K562 (cell line): ENCODE results near the gene WDR20. TPM values are rescaled to one million over a fixed set of nuclear protein-coding genes. Genes with fewer than 3 reads are reported as not detected.

Experiments
- ATAC-seq: fragments of 200-7000 bp; cut with Tn5 transposase; 3 replicates; pipeline ENCODE4 v1.9.1; 2020; ENCODE audit warnings: moderate library complexity
- BruUV-seq: library from RNA; stranded (reverse); fragments of 400-500 nt; replicated peaks from 2 replicates; lab custom pipeline; 2021; lab: Mats Ljungman, UMichigan
- CTCF ChIA-PET: fragments of 300-600 bp; formaldehyde crosslinking; extraction: SDS; loops from one replicate; lab custom pipeline; 2021; ENCODE audit warnings: low intra/inter-chr PET ratio; lab: Yijun Ruan, JAX
- POLR2A ChIA-PET: fragments of 300-600, 350-650 bp; sonication (Branson Sonifier 250); formaldehyde crosslinking; extraction: SDS; loops from one replicate; lab custom pipeline; 2021; ENCODE audit warnings: antibody characterized with exemption, inconsistent platforms; lab: Yijun Ruan, JAX
- DNase-seq, 4 experiments: peaks; one replicate each; pipeline versions ENCODE4 v3.0.0 to v3.0.0-alpha.2; 2011 to 2018; ENCODE audit warnings: low spot score in 3 of 4, mixed read lengths in 3 of 4; ENCODE audit errors: extremely low read depth in 1 of 4
- FAIRE-seq: peaks from 2 replicates; lab custom pipeline; 2011; peaks lifted over from hg19 to GRCh38; lab: Jason Lieb, UNC
- H2AFZ ChIP-seq: 2 replicates; pipeline ENCODE4 v1.6.0; 2011; ENCODE audit warnings: low read depth, low read length, control low read depth, inconsistent platforms
- H3K27ac ChIP-seq: fragments of 200-600 bp; 3 replicates; pipeline ENCODE4 v1.8.0; 2011; ENCODE audit warnings: low read depth, mild to moderate bottlenecking, control low read depth, inconsistent platforms, low read length, moderate library complexity, mixed read lengths; ENCODE audit errors: extremely low read depth
- H3K27me3 ChIP-seq, 2 experiments: fragments of 300-600 bp in 1 of 2; 2 replicates in 1 of 2; 3 replicates in 1 of 2; pipeline versions ENCODE4 v1.6.0 to v1.8.0; 2011; ENCODE audit warnings: inconsistent platforms in 2 of 2, low read length in 2 of 2, mild to moderate bottlenecking in 1 of 2, mixed read lengths in 1 of 2, moderate library complexity in 1 of 2; ENCODE audit not compliant: control insufficient read depth in 2 of 2, insufficient read depth in 2 of 2
- H3K36me3 ChIP-seq: fragments of 300-600 bp; 3 replicates; pipeline ENCODE4 v1.8.0; 2011; ENCODE audit warnings: mild to moderate bottlenecking, low read length, inconsistent platforms; ENCODE audit not compliant: control insufficient read depth, insufficient read depth
- H3K4me1 ChIP-seq, 2 experiments: fragments of 200-600 bp in 1 of 2; replicated peaks in 1 of 2; 2 replicates in 1 of 2; 3 replicates in 1 of 2; pipeline versions ENCODE4 v1.5.1 to v1.8.0; 2011; ENCODE audit warnings: inconsistent platforms in 2 of 2, low read length in 2 of 2, mild to moderate bottlenecking in 1 of 2, mixed read lengths in 1 of 2, moderate library complexity in 1 of 2; ENCODE audit not compliant: control insufficient read depth in 2 of 2, insufficient read depth in 2 of 2
- H3K4me2 ChIP-seq: 2 replicates; pipeline ENCODE4 v1.6.1; 2011; ENCODE audit warnings: low read length, control low read depth, inconsistent platforms, mixed read lengths; ENCODE audit not compliant: insufficient read depth
- H3K4me3 ChIP-seq: fragments of 200-600 bp; sonication (generic), shearing (Covaris generic); 2 replicates; pipeline ENCODE4 v1.5.1; 2016; ENCODE audit warnings: control low read depth, inconsistent platforms
- H3K79me2 ChIP-seq: fragments of 200-600 bp; 3 replicates; pipeline ENCODE4 v1.8.0; 2011; ENCODE audit warnings: low read length, inconsistent platforms; ENCODE audit not compliant: control insufficient read depth, insufficient read depth
- H3K9ac ChIP-seq, 2 experiments: 2 replicates each; pipeline versions ENCODE4 v1.6.0 to v1.6.1; 2011; ENCODE audit warnings: low read depth in 2 of 2, low read length in 2 of 2, control low read depth in 1 of 2, inconsistent platforms in 1 of 2, mild to moderate bottlenecking in 1 of 2, mixed read lengths in 1 of 2; ENCODE audit not compliant: insufficient read depth in 1 of 2
- H3K9me1 ChIP-seq: one replicate; pipeline ENCODE4 v1.6.0; 2011; ENCODE audit warnings: inconsistent platforms, mild to moderate bottlenecking, low read length, moderate library complexity; ENCODE audit not compliant: control insufficient read depth, insufficient read depth
- H3K9me3 ChIP-seq: replicated peaks from 2 replicates; pipeline ENCODE4 v1.5.1; 2011; ENCODE audit warnings: low read depth, low read length, inconsistent platforms; ENCODE audit not compliant: control insufficient read depth, insufficient read depth
- H4K20me1 ChIP-seq: replicated peaks from 2 replicates; pipeline ENCODE4 v1.6.1; 2011; ENCODE audit warnings: low read length, inconsistent platforms, mixed read lengths; ENCODE audit not compliant: control insufficient read depth, insufficient read depth
- RFX5 ChIP-seq: IDR thresholded peaks from 2 replicates; pipeline ENCODE4 v1.6.1; 2011; ENCODE audit warnings: low read depth, mild to moderate bottlenecking, improper control_type of control experiment, low read length
- ZNF121 ChIP-seq: sonication (generic); formaldehyde crosslinking; conservative IDR thresholded peaks from 2 replicates; pipeline ENCODE4 v1.8.0; 2022; ENCODE audit warnings: missing genetic modification reagents
- ZNF668 ChIP-seq: fragments of 250-450 bp; sonication (Bioruptor Pico); IDR thresholded peaks from 2 replicates; pipeline ENCODE4 v1.8.0; 2022; ENCODE audit warnings: mild to moderate bottlenecking, inconsistent platforms
- WGBS: fragments of 100-300 bp; shearing (Covaris generic); methylation state at CpG from one replicate; pipeline ENCODE4 v1.1.6; 2016; ENCODE audit warnings: low coverage, mixed read lengths; ENCODE audit not compliant: insufficient coverage; ENCODE audit errors: missing lambda C conversion rate; 5-methylcytosine and 5-hydroxymethylcytosine counted together
- in situ Hi-C: fragments of 300-500 bp; cut with MboI; formaldehyde crosslinking; loops from 4 replicates; pipeline ENCODE4 v1.15.0; 2018; ENCODE audit warnings: inconsistent platforms, mixed read lengths
- intact Hi-C: fragments of 100-400 bp; cut with micrococcal nuclease; formaldehyde crosslinking; loops from 2 replicates; pipeline ENCODE4 v1.14.2; 2022
- polyA plus RNA-seq, 8 experiments: library from polyadenylated mRNA; depleted of rRNA in 4 of 8; stranded (reverse) in 5 of 8; unstranded in 3 of 8; fragments of >200 nt; fragmentation: Nextera tagmentation in 2 of 8; fragmentation: Illumina TruSeq in 1 of 8; extraction: Ambion mirVana in 2 of 8; extraction: Trizol in 1 of 8; gene quantifications; 2 replicates each; pipeline versions ENCODE4 v1.2.1 to v1.2.3, GENCODE V29; 2011 to 2014; ENCODE audit warnings: inconsistent platforms in 1 of 8, missing spikeins in 1 of 8
- total RNA-seq, 7 experiments: library from RNA; depleted of rRNA in 6 of 7; stranded (reverse); fragments of >200 nt in 6 of 7; fragmentation: Illumina TruSeq in 2 of 7; extraction: Trizol in 2 of 7; gene quantifications; 2 replicates each; pipeline versions ENCODE4 v1.2.1 to v1.2.3, GENCODE V29; 2011 to 2021; ENCODE audit warnings: low replicate concordance in 1 of 7
- TF ChIP-seq, protein P1 (sequence below): sonication (generic); formaldehyde crosslinking; IDR thresholded peaks from 2 replicates; pipeline ENCODE4 v1.8.1; 2023; ENCODE audit warnings: mild to moderate bottlenecking, missing genetic modification reagents
- TF ChIP-seq, protein P2 (sequence below): fragments of 150-350 bp; conservative IDR thresholded peaks from 2 replicates; pipeline ENCODE4 v1.6.1; 2014; ENCODE audit warnings: low read length

Gene WDR20
- total and polyA plus RNA-seq, 9 of the 15 experiments (the other 6 are each of a cell fraction or from before 2014, with no cell fraction given), result 7.0 to 15.3 (median 11.8) TPM

DNA sequence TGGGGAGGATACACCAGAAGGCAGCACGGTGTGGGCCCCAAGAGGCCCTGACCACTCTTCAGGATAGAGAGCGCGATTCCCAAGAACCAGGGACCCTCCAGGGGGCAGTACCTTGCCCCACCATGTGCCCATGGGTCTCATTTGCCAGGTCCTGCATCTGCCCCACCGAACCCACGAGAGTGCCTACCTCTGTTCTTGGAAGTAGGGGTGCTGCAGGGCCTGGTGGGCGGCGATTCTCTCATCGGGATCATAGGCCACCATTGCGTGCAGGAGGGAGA is 92.6 kb downstream of the WDR20 start:
- Histone ChIP-seq H3K36me3 (no peaks in the 10 kb centered on the region), H3K9me1 (no peaks in the 10 kb centered on the region), H3K4me2 (no peak overlapping the region), H3K79me2 (no peaks in the 10 kb centered on the region), H2AFZ (no peak overlapping the region), H4K20me1 (no peaks in the 10 kb centered on the region), H3K9me3 (no peaks in the 10 kb centered on the region), H3K4me3 (no peak overlapping the region), H3K27ac (no peak overlapping the region), H3K27me3 (no peaks in the 10 kb centered on the region), H3K9ac (no peak overlapping the region), H3K4me1 (peaks cover 4 to 12% of the 10 kb centered on the region in 2 experiments; a peak in 3 of 5 replicates)
- ATAC-seq, result no peak
- in situ Hi-C loops, result no loop called here
- no TSS peak for BruUV-seq
- intact Hi-C loops, result loop anchor here (10.0 kb wide), 1 partner anchor 203 kb away; no protein-coding TSS in a partner anchor
- no peak for DNase-seq
- FAIRE-seq, result no peak
- TF ChIP-seq ZNF121 (CRISPR knock-in tag), result no peak
- no peak for TF ChIP-seq ZNF668
- no peak for TF ChIP-seq RFX5
- TF ChIP-seq, protein P1, sequence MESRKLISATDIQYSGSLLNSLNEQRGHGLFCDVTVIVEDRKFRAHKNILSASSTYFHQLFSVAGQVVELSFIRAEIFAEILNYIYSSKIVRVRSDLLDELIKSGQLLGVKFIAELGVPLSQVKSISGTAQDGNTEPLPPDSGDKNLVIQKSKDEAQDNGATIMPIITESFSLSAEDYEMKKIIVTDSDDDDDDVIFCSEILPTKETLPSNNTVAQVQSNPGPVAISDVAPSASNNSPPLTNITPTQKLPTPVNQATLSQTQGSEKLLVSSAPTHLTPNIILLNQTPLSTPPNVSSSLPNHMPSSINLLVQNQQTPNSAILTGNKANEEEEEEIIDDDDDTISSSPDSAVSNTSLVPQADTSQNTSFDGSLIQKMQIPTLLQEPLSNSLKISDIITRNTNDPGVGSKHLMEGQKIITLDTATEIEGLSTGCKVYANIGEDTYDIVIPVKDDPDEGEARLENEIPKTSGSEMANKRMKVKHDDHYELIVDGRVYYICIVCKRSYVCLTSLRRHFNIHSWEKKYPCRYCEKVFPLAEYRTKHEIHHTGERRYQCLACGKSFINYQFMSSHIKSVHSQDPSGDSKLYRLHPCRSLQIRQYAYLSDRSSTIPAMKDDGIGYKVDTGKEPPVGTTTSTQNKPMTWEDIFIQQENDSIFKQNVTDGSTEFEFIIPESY (CRISPR knock-in tag), result no peak
- TF ChIP-seq, protein P2, sequence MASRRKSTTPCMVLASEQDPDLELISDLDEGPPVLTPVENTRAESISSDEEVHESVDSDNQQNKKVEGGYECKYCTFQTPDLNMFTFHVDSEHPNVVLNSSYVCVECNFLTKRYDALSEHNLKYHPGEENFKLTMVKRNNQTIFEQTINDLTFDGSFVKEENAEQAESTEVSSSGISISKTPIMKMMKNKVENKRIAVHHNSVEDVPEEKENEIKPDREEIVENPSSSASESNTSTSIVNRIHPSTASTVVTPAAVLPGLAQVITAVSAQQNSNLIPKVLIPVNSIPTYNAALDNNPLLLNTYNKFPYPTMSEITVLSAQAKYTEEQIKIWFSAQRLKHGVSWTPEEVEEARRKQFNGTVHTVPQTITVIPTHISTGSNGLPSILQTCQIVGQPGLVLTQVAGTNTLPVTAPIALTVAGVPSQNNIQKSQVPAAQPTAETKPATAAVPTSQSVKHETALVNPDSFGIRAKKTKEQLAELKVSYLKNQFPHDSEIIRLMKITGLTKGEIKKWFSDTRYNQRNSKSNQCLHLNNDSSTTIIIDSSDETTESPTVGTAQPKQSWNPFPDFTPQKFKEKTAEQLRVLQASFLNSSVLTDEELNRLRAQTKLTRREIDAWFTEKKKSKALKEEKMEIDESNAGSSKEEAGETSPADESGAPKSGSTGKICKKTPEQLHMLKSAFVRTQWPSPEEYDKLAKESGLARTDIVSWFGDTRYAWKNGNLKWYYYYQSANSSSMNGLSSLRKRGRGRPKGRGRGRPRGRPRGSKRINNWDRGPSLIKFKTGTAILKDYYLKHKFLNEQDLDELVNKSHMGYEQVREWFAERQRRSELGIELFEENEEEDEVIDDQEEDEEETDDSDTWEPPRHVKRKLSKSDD, result no peak
- ChIA-PET CTCF (no interaction called here), POLR2A (no interaction called here)
- WGBS, result 71% methylated on average over 9 of the region's 9 CpGs
